ENCODE measurements around the gene MOGAT1. TPM values are rescaled to one million over a fixed set of nuclear protein-coding genes. Genes with fewer than 3 reads are reported as not detected.

MOGAT1 gene
- total RNA-seq, 1 experiment from 2014 or later, result not detected

GRCh38 chr2:222693837-222694236 is 22.4 kb downstream of the MOGAT1 start:
- H2AFZ ChIP-seq (ENCODE audit: low read length), result no peak overlapping the region
- no peaks in the 10 kb centered on the region; the same call in 1 of the 2 replicates for H3K4me1 ChIP-seq (ENCODE audit: insufficient read depth, low read length)
- no peak overlapping the region for H3K27ac ChIP-seq (ENCODE audit: low read length)
- ATAC-seq (peak; percentile 87), DNase-seq (peak; percentile 61)
- H3K36me3 ChIP-seq (ENCODE audit: low read depth, low read length), result no peaks in the 10 kb centered on the region
- H3K9me3 ChIP-seq (ENCODE audit: low read length), result no peaks in the 10 kb centered on the region
- no peak overlapping the region for H3K4me3 ChIP-seq (ENCODE audit: low read length)
- H3K4me2 ChIP-seq (ENCODE audit: low read length), result no peak overlapping the region
- no peaks in the 10 kb centered on the region for H3K27me3 ChIP-seq (ENCODE audit: low read length)
- no peaks in the 10 kb centered on the region for H4K20me1 ChIP-seq (ENCODE audit: low read length)
- H3K79me2 ChIP-seq (ENCODE audit: low read length), result no peaks in the 10 kb centered on the region
- CTCF ChIA-PET, result interaction anchor here (1.0 kb wide), 1 partner anchor 103 kb away, joined by 3 read pairs; no protein-coding TSS in a partner anchor
- H3F3A ChIP-seq (ENCODE audit: low read length, unreplicated experiment), result no peaks in the 10 kb centered on the region
- POLR2A ChIA-PET (ENCODE audit: unreplicated experiment), result no interaction called here
- H3K9me2 ChIP-seq (replicated peaks; ENCODE audit: low read length), result no peaks in the 10 kb centered on the region
- intact Hi-C loops (cut with micrococcal nuclease), result loop anchor here (1.0 to 5.0 kb wide), 3 partner anchors 103 to 263 kb away; no protein-coding TSS in a partner anchor
- TF ChIP-seq CTCF (conservative IDR thresholded peaks at IDR 0.05; ENCODE audit: low read depth, low read length) (peak; percentile 65), EZH2 (IDR thresholded peaks at IDR 0.05; ENCODE audit: low read length, unreplicated experiment) (no peak), EZH2phosphoT487 (IDR thresholded peaks at IDR 0.05; ENCODE audit: borderline replicate concordance, low read length) (no peak)
- no peak overlapping the region for H3K9ac ChIP-seq (ENCODE audit: low read length)
- BruUV-seq (replicated peaks), result no TSS peak

- Histone ChIP-seq H3K9me2 (replicated peaks; ENCODE audit: low read length) (no peaks in the 10 kb centered on the region), H3K27ac (ENCODE audit: low read length) (no peak overlapping the region), H4K20me1 (ENCODE audit: low read length) (no peaks in the 10 kb centered on the region), H3K79me2 (ENCODE audit: low read length) (no peaks in the 10 kb centered on the region), H3K9me3 (ENCODE audit: low read length) (no peaks in the 10 kb centered on the region), H3K27me3 (ENCODE audit: low read length) (no peaks in the 10 kb centered on the region), H3K36me3 (ENCODE audit: low read depth, low read length) (no peaks in the 10 kb centered on the region), H3K4me2 (ENCODE audit: low read length) (no peak overlapping the region), H3F3A (ENCODE audit: low read length, unreplicated experiment) (no peaks in the 10 kb centered on the region), H2AFZ (ENCODE audit: low read length) (no peak overlapping the region), H3K4me3 (ENCODE audit: low read length) (no peak overlapping the region), H3K4me1 (ENCODE audit: insufficient read depth, low read length) (no peaks in the 10 kb centered on the region), H3K9ac (ENCODE audit: low read length) (no peak overlapping the region)
- ATAC-seq, result no peak
- DNase-seq, result no peak
- no peak for TF ChIP-seq EZH2phosphoT487 (IDR thresholded peaks at IDR 0.05; ENCODE audit: borderline replicate concordance, low read length)
- TF ChIP-seq CTCF (conservative IDR thresholded peaks at IDR 0.05; ENCODE audit: low read depth, low read length), result no peak
- TF ChIP-seq EZH2 (IDR thresholded peaks at IDR 0.05; ENCODE audit: low read length, unreplicated experiment), result no peak
- ChIA-PET CTCF (no interaction called here), POLR2A (ENCODE audit: unreplicated experiment) (no interaction called here)
- intact Hi-C loops (cut with micrococcal nuclease), result no loop called here
- BruUV-seq (replicated peaks), result no TSS peak
Measured at GRCh38 chr2:222698276-222698675, 26.8 kb downstream of the MOGAT1 start.

GRCh38 chr2:222701233-222701632 is 29.8 kb downstream of the MOGAT1 start:
- Histone ChIP-seq H3K9me3 (ENCODE audit: low read length) (no peaks in the 10 kb centered on the region), H3K27ac (ENCODE audit: low read length) (no peak overlapping the region), H3F3A (ENCODE audit: low read length, unreplicated experiment) (no peaks in the 10 kb centered on the region), H4K20me1 (ENCODE audit: low read length) (no peaks in the 10 kb centered on the region), H3K4me3 (ENCODE audit: low read length) (no peak overlapping the region), H3K4me2 (ENCODE audit: low read length) (no peak overlapping the region), H3K27me3 (ENCODE audit: low read length) (no peaks in the 10 kb centered on the region), H3K9ac (ENCODE audit: low read length) (no peak overlapping the region), H3K36me3 (ENCODE audit: low read depth, low read length) (no peaks in the 10 kb centered on the region), H3K4me1 (ENCODE audit: insufficient read depth, low read length) (no peaks in the 10 kb centered on the region), H3K79me2 (ENCODE audit: low read length) (no peaks in the 10 kb centered on the region), H2AFZ (ENCODE audit: low read length) (no peak overlapping the region), H3K9me2 (replicated peaks; ENCODE audit: low read length) (no peaks in the 10 kb centered on the region)
- intact Hi-C loops (cut with micrococcal nuclease), result no loop called here
- ATAC-seq, result no peak
- CTCF ChIA-PET, result no interaction called here
- no peak for TF ChIP-seq CTCF (conservative IDR thresholded peaks at IDR 0.05; ENCODE audit: low read depth, low read length)
- POLR2A ChIA-PET (ENCODE audit: unreplicated experiment), result no interaction called here
- DNase-seq, result no peak
- no TSS peak for BruUV-seq (replicated peaks)
